Fibroblast of the aortic adventitia (primary cell): Measurements from ENCODE around the gene SLC4A4. TPM values are rescaled to one million over a fixed set of nuclear protein-coding genes. Genes with fewer than 3 reads are reported as not detected.

Experiments
- DNase-seq: peaks from one replicate; pipeline ENCODE4 v3.0.0-alpha.2; 2010; ENCODE audit warnings: low read depth
- H3K4me3 ChIP-seq: 2 replicates; pipeline ENCODE4 v1.5.1; 2011; ENCODE audit warnings: low read depth, mild to moderate bottlenecking, control low read depth, low read length, moderate library complexity
- total RNA-seq: library from RNA; depleted of rRNA; stranded (reverse); fragments of >200 nt; gene quantifications from 2 replicates; pipeline ENCODE4 v1.2.3, GENCODE V29; 2012; ENCODE audit warnings: low replicate concordance
- TF ChIP-seq, protein P1 (sequence below): IDR thresholded peaks from 2 replicates; pipeline ENCODE4 v1.5.1; 2011; ENCODE audit warnings: mild to moderate bottlenecking, low read length, control low read depth, inconsistent platforms; ENCODE audit not compliant: insufficient read depth

The SLC4A4 gene
- total RNA-seq, 1 donor, result 2.1 TPM

DNA sequence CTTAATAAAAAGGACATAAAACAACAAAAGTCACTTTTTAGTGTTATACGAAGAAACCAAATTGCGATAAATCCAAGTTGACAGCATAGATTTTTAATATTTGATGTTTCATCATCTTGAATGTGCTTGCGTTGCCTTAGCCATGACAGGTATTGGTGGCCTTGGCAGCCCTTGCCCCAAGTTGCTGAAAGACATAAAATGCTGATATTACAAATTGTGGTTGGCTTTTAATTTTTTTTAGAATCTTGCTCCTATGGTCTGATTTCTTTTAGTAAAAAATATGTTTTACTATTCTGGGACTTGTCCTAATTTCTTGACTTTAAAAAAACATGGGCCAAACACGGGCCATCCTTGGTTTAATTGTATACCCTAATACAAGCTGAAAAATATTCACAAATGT, 122.6 kb downstream of the SLC4A4 start:
- DNase-seq, result no peak
- H3K4me3 ChIP-seq, result no peak overlapping the region
- TF ChIP-seq, protein P1, sequence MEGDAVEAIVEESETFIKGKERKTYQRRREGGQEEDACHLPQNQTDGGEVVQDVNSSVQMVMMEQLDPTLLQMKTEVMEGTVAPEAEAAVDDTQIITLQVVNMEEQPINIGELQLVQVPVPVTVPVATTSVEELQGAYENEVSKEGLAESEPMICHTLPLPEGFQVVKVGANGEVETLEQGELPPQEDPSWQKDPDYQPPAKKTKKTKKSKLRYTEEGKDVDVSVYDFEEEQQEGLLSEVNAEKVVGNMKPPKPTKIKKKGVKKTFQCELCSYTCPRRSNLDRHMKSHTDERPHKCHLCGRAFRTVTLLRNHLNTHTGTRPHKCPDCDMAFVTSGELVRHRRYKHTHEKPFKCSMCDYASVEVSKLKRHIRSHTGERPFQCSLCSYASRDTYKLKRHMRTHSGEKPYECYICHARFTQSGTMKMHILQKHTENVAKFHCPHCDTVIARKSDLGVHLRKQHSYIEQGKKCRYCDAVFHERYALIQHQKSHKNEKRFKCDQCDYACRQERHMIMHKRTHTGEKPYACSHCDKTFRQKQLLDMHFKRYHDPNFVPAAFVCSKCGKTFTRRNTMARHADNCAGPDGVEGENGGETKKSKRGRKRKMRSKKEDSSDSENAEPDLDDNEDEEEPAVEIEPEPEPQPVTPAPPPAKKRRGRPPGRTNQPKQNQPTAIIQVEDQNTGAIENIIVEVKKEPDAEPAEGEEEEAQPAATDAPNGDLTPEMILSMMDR, result no peak

DNA sequence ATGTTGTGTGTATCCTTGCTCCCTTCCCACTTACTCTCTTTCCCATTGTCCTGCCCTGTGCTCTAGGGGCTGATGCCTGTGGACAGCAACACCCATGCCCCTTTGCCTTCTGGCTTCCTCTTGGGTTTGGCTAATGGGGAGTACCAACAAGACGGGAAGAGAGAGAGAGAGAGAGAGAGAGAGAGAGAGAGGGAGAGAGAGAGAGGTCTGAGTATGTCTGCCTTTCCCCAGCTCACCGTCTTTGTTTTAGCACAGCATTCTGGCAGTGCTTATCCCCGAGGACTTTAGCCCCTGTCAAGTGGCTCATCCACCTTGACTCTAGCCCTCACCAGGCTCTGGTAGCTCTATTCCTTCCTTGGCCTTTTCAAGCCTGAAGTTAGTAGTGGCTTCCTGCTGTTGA, 128.0 kb downstream of the SLC4A4 start:
- TF ChIP-seq, protein P1, result no peak
- DNase-seq, result no peak
- H3K4me3 ChIP-seq, result no peak overlapping the region

DNA sequence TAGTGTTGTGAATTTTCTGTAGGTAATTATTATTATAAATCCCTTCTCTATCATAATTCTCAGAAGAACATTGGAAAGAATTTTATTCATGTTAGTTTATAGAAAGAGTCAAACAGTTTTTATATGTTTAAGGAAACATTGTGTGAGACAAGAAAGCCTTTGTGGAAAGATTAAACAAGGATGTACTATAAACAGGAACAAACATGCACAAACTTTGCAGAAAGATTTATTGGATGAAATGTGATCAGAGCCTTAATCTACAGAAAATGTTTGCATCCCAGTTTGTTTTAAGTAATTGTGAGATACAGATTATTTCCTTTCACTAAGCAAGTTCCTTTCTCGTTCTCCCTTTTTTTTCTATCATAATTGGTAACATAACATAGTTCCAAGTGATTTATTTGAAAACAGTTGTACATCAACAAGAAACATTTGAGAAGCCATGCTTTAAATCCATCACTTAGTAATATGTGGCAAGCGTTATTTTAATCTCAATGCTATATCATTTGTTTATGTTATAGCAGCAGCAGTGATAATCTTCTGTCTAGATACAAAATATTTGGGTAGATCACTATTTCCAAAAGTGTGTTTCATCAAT, 129.4 kb downstream of the SLC4A4 start:
- no peak overlapping the region for H3K4me3 ChIP-seq
- TF ChIP-seq, protein P1, result no peak
- no peak for DNase-seq

DNA sequence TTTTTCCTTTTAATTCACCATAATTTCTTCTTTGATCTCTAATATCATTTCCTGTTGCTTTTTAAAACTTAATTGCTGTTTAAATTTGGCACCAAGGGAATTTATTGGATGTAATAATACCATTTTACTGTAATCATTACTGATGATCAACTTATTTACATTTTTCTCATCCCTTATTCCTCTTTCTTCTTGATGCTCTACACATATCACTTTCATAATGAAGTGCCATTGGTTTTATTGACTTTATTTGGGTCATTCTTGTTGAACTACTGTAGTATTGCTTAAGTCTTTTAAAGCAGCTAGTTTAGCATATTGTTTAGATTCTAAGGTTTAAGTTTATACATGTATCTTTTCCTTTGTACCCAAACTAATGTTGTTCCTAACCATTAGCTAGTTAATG, 130.7 kb downstream of the SLC4A4 start:
- TF ChIP-seq, protein P1, result no peak
- no peak for DNase-seq

DNA sequence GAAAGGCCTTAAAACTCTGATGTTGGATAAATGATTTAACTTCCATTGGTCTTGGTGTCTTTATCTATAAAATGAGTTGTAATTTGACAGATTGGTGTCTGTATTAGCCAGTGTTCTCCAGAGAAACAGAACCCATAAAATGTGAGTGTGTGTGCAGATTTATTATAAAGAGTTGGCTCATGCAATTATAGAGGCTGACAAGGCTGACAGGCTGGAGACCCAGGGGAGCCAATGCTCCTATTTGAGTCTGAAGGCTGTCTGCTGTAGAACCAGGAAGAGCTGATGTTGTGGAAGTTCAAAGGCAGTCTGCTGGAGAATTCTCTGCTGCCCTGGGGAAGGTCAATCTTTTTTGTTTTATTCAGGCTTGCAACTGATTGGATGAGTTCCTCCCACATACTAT, 131.7 kb downstream of the SLC4A4 start:
- TF ChIP-seq, protein P1, result no peak
- H3K4me3 ChIP-seq, result no peak overlapping the region
- DNase-seq, result no peak

More for the DNA sequence above, 130.7 kb downstream of the SLC4A4 start:
- no peak overlapping the region for H3K4me3 ChIP-seq

DNA sequence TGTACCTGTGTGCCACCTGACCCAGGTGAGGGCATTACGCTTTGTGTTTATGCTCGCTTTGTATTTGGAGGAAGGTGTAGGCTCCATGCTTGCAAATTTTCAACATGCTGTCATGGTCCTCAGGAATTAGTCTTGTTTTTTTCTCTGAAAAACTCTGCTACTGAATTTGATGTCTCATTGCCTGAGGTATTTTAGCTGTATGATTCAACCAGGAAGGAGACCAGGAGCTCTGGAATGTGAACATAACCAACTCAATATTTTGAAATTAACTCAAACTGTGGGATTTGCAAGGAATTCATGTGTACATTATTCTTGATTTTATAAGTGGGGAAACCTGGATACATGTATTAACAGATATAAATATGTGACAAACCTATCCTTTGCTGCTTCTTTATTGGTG, 134.1 kb downstream of the SLC4A4 start:
- TF ChIP-seq, protein P1, result no peak
- DNase-seq, result peak; percentile 72
- no peak overlapping the region for H3K4me3 ChIP-seq
